SK-N-SH (cell line): ENCODE results near the gene SMYD3. TPM values are rescaled to one million over a fixed set of nuclear protein-coding genes. Genes with fewer than 3 reads are reported as not detected.

Experiments
- CTCF ChIA-PET: fragments of 300-600, 350-600 bp; formaldehyde crosslinking; extraction: SDS; loops from one replicate; lab custom pipeline; 2021; lab: Yijun Ruan, JAX
- POLR2A ChIA-PET: fragments of 350-600 bp; sonication (Branson Sonifier 250); formaldehyde crosslinking; extraction: SDS; loops from one replicate; lab custom pipeline; 2020; ENCODE audit warnings: antibody characterized with exemption, inconsistent platforms; lab: Yijun Ruan, JAX
- DNase-seq: peaks from one replicate; pipeline ENCODE4 v3.0.0; 2012
- H2AFZ ChIP-seq: fragments of 200-600 bp; sonication (generic); 2 replicates; pipeline ENCODE4 v1.8.1; 2016; ENCODE audit warnings: antibody characterized with exemption, mild to moderate bottlenecking, low read depth
- H3F3A ChIP-seq: fragments of 200-600 bp; sonication (generic); replicated peaks from 2 replicates; pipeline ENCODE3; 2016; ENCODE audit warnings: antibody characterized with exemption, mild to moderate bottlenecking; ENCODE audit not compliant: insufficient read depth
- H3K27ac ChIP-seq, 2 experiments: fragments of 200-500 bp in 1 of 2; fragments of 200-600 bp in 1 of 2; sonication (Bioruptor generic) in 1 of 2; sonication (generic), shearing (Covaris generic) in 1 of 2; 2 replicates each; pipeline versions ENCODE4 v1.5.1 to v1.6.1; 2014 to 2016; ENCODE audit warnings: low read depth in 2 of 2, inconsistent platforms in 1 of 2, low read length in 1 of 2, mild to moderate bottlenecking in 1 of 2, mixed read lengths in 1 of 2
- H3K27me3 ChIP-seq: fragments of 200-600 bp; sonication (generic), shearing (Covaris generic); 2 replicates; pipeline ENCODE4 v1.6.1; 2016; ENCODE audit warnings: mixed run types; ENCODE audit not compliant: insufficient read depth
- H3K36me3 ChIP-seq, 2 experiments: fragments of 200-500 bp in 1 of 2; fragments of 200-600 bp in 1 of 2; sonication (Bioruptor generic) in 1 of 2; sonication (generic) in 1 of 2; replicated peaks in 1 of 2; 2 replicates each; pipeline versions ENCODE3 to v1.5.1; 2014 to 2016; ENCODE audit warnings: low read length in 1 of 2, mild to moderate bottlenecking in 1 of 2; ENCODE audit not compliant: insufficient read depth in 2 of 2, control insufficient read depth in 1 of 2
- H3K4me1 ChIP-seq, 2 experiments: fragments of 200-500 bp in 1 of 2; fragments of 200-600 bp in 1 of 2; sonication (Bioruptor generic) in 1 of 2; sonication (generic), shearing (Covaris generic) in 1 of 2; 2 replicates each; pipeline versions ENCODE4 v1.5.1 to v1.6.1; 2014 to 2016; ENCODE audit warnings: low read depth in 1 of 2, low read length in 1 of 2, mixed run types in 1 of 2; ENCODE audit not compliant: insufficient read depth in 2 of 2, control insufficient read depth in 1 of 2
- H3K4me2 ChIP-seq: fragments of 200-600 bp; sonication (generic), shearing (Covaris generic); 2 replicates; pipeline ENCODE4 v1.6.1; 2017; ENCODE audit warnings: mixed run types
- H3K4me3 ChIP-seq, 2 experiments: fragments of 200-500 bp in 1 of 2; fragments of 200-600 bp in 1 of 2; sonication (Bioruptor generic) in 1 of 2; sonication (generic), shearing (Covaris generic) in 1 of 2; 2 replicates each; pipeline versions ENCODE4 v1.5.1 to v1.8.1; 2014 to 2016; ENCODE audit warnings: low read depth in 2 of 2, inconsistent platforms in 1 of 2, low read length in 1 of 2, mild to moderate bottlenecking in 1 of 2, mixed read lengths in 1 of 2, moderate library complexity in 1 of 2
- H3K79me2 ChIP-seq: fragments of 200-600 bp; sonication (generic); 2 replicates; pipeline ENCODE4 v1.8.1; 2017; ENCODE audit warnings: mild to moderate bottlenecking; ENCODE audit not compliant: insufficient read depth
- H3K9ac ChIP-seq: fragments of 200-600 bp; sonication (generic); 2 replicates; pipeline ENCODE4 v1.6.1; 2017; ENCODE audit warnings: mixed run types
- H3K9me2 ChIP-seq: fragments of 200-600 bp; sonication (generic); 2 replicates; pipeline ENCODE4 v1.6.1; 2017; ENCODE audit warnings: mixed run types
- H3K9me3 ChIP-seq: fragments of 200-600 bp; sonication (generic); 2 replicates; pipeline ENCODE4 v1.6.1; 2017; ENCODE audit warnings: mixed run types, mild to moderate bottlenecking, moderate library complexity
- H4K20me1 ChIP-seq: fragments of 200-600 bp; sonication (generic); 2 replicates; pipeline ENCODE4 v1.6.1; 2017; ENCODE audit warnings: mild to moderate bottlenecking, mixed run types; ENCODE audit not compliant: insufficient read depth
- CTCF ChIP-seq: fragments of 200-600 bp; sonication (generic); IDR thresholded peaks from 2 replicates; pipeline ENCODE4 v1.6.1; 2017; ENCODE audit warnings: antibody characterized with exemption, mild to moderate bottlenecking, moderate library complexity
- FOSL2 ChIP-seq: IDR thresholded peaks from 2 replicates; pipeline ENCODE4 v1.4.0; 2012; ENCODE audit warnings: low read depth, mild to moderate bottlenecking, moderate library complexity, borderline replicate concordance
- FOXJ3 ChIP-seq: sonication (generic); formaldehyde crosslinking; IDR thresholded peaks from 2 replicates; pipeline ENCODE4 v1.5.1; 2020; ENCODE audit warnings: mild to moderate bottlenecking, missing genetic modification reagents
- MEF2A ChIP-seq: IDR thresholded peaks from 2 replicates; pipeline ENCODE4 v1.4.0; 2012; ENCODE audit warnings: low read depth, borderline replicate concordance
- NFIC ChIP-seq: IDR thresholded peaks from 2 replicates; pipeline ENCODE4 v1.4.0; 2012; ENCODE audit warnings: borderline replicate concordance
- POLR2AphosphoS5 ChIP-seq: IDR thresholded peaks from 2 replicates; pipeline ENCODE4 v1.6.1; 2012; ENCODE audit warnings: low read depth, low read length
- RCOR1 ChIP-seq: fragments of 150-350 bp; IDR thresholded peaks from 2 replicates; pipeline ENCODE4 v1.6.1; 2017; ENCODE audit warnings: antibody characterized with exemption, low read length
- REST ChIP-seq: IDR thresholded peaks from 2 replicates; pipeline ENCODE4 v1.6.1; 2012; ENCODE audit warnings: mild to moderate bottlenecking, low read depth, low read length, moderate library complexity
- RXRA ChIP-seq: IDR thresholded peaks from 2 replicates; pipeline ENCODE4 v1.4.0; 2012; ENCODE audit warnings: low read depth, mild to moderate bottlenecking, borderline replicate concordance
- SMC3 ChIP-seq: IDR thresholded peaks from 2 replicates; pipeline ENCODE4 v1.6.1; 2012; ENCODE audit warnings: low read depth, low read length, improper control_type of control experiment
- WGBS: methylation state at CpG from one replicate; pipeline ENCODE4 v1.1.6; 2017; ENCODE audit warnings: low lambda C conversion rate; 5-methylcytosine and 5-hydroxymethylcytosine counted together
- polyA plus RNA-seq, 3 experiments: library from polyadenylated mRNA; depleted of rRNA; stranded (reverse); fragments of >200 nt; gene quantifications; 2 replicates each; pipeline ENCODE4 v1.2.3, GENCODE V29; 2012
- TF ChIP-seq, protein P1 (sequence below): IDR thresholded peaks from 2 replicates; pipeline ENCODE4 v1.4.0; 2012; ENCODE audit warnings: low read depth, borderline replicate concordance
- TF ChIP-seq, protein P2 (sequence below): IDR thresholded peaks from 2 replicates; pipeline ENCODE4; 2012

The SMYD3 gene
- polyA plus RNA-seq, 1 of the 3 experiments (the other 2 are of a cell fraction): 31.4 TPM

DNA sequence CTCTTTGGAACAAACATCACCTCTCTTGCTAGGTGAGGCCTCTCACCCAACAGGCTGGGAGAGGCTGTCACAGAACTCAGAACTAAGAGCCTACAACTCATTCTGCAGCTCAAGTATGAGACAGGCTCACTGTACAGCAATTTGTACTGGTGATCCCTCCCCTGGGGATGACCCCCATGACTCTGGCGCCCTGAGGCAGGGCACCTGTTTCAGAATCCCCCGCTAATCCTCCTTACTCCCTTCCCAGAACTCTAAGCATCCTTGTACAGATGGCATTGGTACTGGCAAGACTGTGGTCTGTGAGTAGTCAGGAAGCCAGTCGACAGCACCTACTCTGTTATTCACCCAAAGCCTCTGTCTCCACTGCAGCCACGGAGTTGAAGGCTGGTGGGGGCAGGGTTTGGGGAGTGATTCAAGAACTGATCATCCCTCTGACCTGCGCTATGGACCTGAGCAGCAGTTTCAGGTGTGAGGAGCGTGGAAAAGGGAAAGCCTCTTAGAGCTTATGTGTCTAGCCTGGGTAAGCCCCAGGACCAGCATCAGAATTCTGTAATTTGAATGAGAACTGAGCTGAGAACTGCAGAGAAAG is 696.8 kb downstream of the SMYD3 start:
- Histone ChIP-seq H3K4me2 (no peak overlapping the region), H3K4me1 (peaks cover 0 to 56% of the 10 kb centered on the region in 2 experiments; a peak in 2 of 4 replicates), H3K9me2 (no peaks in the 10 kb centered on the region), H2AFZ (no peak overlapping the region), H4K20me1 (no peaks in the 10 kb centered on the region), H3K9ac (no peak overlapping the region), H3F3A (no peaks in the 10 kb centered on the region), H3K79me2 (no peaks in the 10 kb centered on the region), H3K4me3 (no peak overlapping the region), H3K36me3 (no peaks in the 10 kb centered on the region), H3K9me3 (no peaks in the 10 kb centered on the region), H3K27me3 (no peaks in the 10 kb centered on the region), H3K27ac (peak overlapping the region in 1 of 2 experiments; percentile 80; a peak in 2 of 4 replicates)
- ChIA-PET POLR2A (interaction anchor here (0.7 kb wide), 1 partner anchor 584 kb away, joined by 3 read pairs; no protein-coding TSS in a partner anchor), CTCF (interaction anchor here (1.2 to 1.7 kb wide), 3 partner anchors 8 to 64 kb away, joined by 3 to 5 read pairs (median 3); no protein-coding TSS in a partner anchor)
- WGBS: 81% methylated on average over 6 of the region's 6 CpGs
- TF ChIP-seq, protein P1, sequence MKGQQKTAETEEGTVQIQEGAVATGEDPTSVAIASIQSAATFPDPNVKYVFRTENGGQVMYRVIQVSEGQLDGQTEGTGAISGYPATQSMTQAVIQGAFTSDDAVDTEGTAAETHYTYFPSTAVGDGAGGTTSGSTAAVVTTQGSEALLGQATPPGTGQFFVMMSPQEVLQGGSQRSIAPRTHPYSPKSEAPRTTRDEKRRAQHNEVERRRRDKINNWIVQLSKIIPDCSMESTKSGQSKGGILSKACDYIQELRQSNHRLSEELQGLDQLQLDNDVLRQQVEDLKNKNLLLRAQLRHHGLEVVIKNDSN: no peak
- TF ChIP-seq NFIC (no peak), SMC3 (no peak), MEF2A (no peak), FOSL2 (no peak), REST (no peak), RXRA (no peak), FOXJ3 (no peak)
- TF ChIP-seq, protein P2, sequence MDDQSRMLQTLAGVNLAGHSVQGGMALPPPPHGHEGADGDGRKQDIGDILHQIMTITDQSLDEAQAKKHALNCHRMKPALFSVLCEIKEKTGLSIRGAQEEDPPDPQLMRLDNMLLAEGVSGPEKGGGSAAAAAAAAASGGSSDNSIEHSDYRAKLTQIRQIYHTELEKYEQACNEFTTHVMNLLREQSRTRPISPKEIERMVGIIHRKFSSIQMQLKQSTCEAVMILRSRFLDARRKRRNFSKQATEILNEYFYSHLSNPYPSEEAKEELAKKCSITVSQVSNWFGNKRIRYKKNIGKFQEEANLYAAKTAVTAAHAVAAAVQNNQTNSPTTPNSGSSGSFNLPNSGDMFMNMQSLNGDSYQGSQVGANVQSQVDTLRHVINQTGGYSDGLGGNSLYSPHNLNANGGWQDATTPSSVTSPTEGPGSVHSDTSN: no peak
- no peak for DNase-seq

DNA sequence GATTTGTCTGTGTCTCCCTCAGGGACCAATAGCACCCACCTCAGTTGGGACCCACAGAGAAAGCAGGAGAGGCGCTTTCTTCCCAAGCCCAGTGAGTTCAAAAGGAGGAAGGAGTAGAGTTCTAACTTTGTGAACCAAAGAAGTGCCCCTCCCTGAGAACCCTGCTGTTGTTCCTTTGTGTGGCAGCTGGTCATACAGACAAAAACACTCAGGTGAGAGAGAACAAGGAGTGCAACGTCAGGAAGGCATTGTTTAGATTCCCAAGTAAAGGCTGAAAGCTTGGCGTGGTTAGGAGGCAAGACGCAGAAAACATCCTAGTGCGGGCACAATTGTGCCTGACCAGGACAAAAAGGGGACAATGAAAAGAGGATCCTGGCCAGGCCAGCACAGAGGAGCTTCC is 697.7 kb downstream of the SMYD3 start:
- no peaks in the 10 kb centered on the region for H3K27me3 ChIP-seq
- H3K9me2 ChIP-seq: no peaks in the 10 kb centered on the region
- H3K4me2 ChIP-seq: no peak overlapping the region
- WGBS: 96% methylated on average over 5 of the region's 5 CpGs
- no peak for TF ChIP-seq RCOR1
- TF ChIP-seq POLR2AphosphoS5: no peak
- no peak for TF ChIP-seq CTCF
- TF ChIP-seq REST: no peak
- TF ChIP-seq, all 33 proteins: peak for 0
- H3K27ac ChIP-seq: peak overlapping the region in 1 of 2 experiments; percentile 80; a peak in 1 of 4 replicates
- no peak overlapping the region for H3K4me3 ChIP-seq
- no peak overlapping the region for H2AFZ ChIP-seq
- no peaks in the 10 kb centered on the region for H3F3A ChIP-seq
- H4K20me1 ChIP-seq: no peaks in the 10 kb centered on the region
- ChIA-PET POLR2A (no interaction called here), CTCF (interaction anchor here (1.2 to 1.8 kb wide), 3 partner anchors 11 to 65 kb away, joined by 3 to 4 read pairs (median 3); no protein-coding TSS in a partner anchor)
- H3K36me3 ChIP-seq: no peaks in the 10 kb centered on the region
- no peak for DNase-seq
- peaks cover 0 to 59% of the 10 kb centered on the region in 2 experiments; a peak in 2 of 4 replicates for H3K4me1 ChIP-seq
- no peaks in the 10 kb centered on the region for H3K79me2 ChIP-seq
- H3K9me3 ChIP-seq: no peaks in the 10 kb centered on the region
- H3K9ac ChIP-seq: no peak overlapping the region
